HL-60 (cell line): ENCODE data around the gene GALNT13.

Source experiments
- GABPA ChIP-seq: IDR thresholded peaks from 2 replicates; pipeline ENCODE4 v1.6.1; 2012; ENCODE audit warnings: low read depth
- POLR2AphosphoS5 ChIP-seq: IDR thresholded peaks from 2 replicates; pipeline ENCODE4 v1.6.1; 2012; ENCODE audit warnings: low read depth
- SPI1 ChIP-seq: IDR thresholded peaks from 2 replicates; pipeline ENCODE4 v1.6.1; 2012; ENCODE audit warnings: low read depth, mild to moderate bottlenecking, borderline replicate concordance
- TF ChIP-seq, protein P1 (sequence below): IDR thresholded peaks from one replicate; pipeline ENCODE4 v1.5.1; 2011; ENCODE audit warnings: low read length, control low read depth, inconsistent platforms; ENCODE audit not compliant: insufficient read depth
- TF ChIP-seq, protein P2 (sequence below): IDR thresholded peaks from 2 replicates; pipeline ENCODE4 v1.6.1; 2012; ENCODE audit warnings: low read depth; ENCODE audit not compliant: insufficient replicate concordance

DNA sequence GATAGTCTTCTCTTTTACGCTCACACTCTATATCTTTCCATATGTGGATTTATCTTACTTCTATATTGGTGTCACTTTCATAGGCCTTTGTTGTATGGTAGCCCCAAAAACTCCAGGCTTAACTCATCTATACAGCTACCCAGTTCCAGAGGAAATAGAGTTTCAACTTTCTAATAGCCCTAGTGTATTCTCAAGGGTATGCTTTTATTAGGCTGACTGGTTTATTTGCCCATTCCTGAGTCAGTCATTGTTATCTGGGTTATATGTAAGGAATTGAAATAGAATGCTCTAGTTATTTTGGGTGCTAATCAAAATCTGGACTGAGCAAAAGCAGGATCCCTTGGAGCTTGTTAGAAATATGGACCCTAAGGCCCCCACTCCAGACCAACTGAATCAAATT lies 519.3 kb downstream of the GALNT13 start:
- TF ChIP-seq, protein P1, sequence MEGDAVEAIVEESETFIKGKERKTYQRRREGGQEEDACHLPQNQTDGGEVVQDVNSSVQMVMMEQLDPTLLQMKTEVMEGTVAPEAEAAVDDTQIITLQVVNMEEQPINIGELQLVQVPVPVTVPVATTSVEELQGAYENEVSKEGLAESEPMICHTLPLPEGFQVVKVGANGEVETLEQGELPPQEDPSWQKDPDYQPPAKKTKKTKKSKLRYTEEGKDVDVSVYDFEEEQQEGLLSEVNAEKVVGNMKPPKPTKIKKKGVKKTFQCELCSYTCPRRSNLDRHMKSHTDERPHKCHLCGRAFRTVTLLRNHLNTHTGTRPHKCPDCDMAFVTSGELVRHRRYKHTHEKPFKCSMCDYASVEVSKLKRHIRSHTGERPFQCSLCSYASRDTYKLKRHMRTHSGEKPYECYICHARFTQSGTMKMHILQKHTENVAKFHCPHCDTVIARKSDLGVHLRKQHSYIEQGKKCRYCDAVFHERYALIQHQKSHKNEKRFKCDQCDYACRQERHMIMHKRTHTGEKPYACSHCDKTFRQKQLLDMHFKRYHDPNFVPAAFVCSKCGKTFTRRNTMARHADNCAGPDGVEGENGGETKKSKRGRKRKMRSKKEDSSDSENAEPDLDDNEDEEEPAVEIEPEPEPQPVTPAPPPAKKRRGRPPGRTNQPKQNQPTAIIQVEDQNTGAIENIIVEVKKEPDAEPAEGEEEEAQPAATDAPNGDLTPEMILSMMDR, result no peak
- TF ChIP-seq, protein P2, sequence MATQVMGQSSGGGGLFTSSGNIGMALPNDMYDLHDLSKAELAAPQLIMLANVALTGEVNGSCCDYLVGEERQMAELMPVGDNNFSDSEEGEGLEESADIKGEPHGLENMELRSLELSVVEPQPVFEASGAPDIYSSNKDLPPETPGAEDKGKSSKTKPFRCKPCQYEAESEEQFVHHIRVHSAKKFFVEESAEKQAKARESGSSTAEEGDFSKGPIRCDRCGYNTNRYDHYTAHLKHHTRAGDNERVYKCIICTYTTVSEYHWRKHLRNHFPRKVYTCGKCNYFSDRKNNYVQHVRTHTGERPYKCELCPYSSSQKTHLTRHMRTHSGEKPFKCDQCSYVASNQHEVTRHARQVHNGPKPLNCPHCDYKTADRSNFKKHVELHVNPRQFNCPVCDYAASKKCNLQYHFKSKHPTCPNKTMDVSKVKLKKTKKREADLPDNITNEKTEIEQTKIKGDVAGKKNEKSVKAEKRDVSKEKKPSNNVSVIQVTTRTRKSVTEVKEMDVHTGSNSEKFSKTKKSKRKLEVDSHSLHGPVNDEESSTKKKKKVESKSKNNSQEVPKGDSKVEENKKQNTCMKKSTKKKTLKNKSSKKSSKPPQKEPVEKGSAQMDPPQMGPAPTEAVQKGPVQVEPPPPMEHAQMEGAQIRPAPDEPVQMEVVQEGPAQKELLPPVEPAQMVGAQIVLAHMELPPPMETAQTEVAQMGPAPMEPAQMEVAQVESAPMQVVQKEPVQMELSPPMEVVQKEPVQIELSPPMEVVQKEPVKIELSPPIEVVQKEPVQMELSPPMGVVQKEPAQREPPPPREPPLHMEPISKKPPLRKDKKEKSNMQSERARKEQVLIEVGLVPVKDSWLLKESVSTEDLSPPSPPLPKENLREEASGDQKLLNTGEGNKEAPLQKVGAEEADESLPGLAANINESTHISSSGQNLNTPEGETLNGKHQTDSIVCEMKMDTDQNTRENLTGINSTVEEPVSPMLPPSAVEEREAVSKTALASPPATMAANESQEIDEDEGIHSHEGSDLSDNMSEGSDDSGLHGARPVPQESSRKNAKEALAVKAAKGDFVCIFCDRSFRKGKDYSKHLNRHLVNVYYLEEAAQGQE, result no peak
- no peak for TF ChIP-seq GABPA
- TF ChIP-seq POLR2AphosphoS5, result no peak
- TF ChIP-seq SPI1, result no peak
